Transverse colon (tissue), 4 donors: ENCODE results near the gene SMIM43.

ENCODE experiments used
- CTCF ChIP-seq, 5 experiments: fragments of 200-600 bp in 3 of 5; fragments of 450-650 bp in 2 of 5; sonication (generic) in 3 of 5; IDR thresholded peaks; 1 replicate in 2 of 5; 2 replicates in 3 of 5; pipeline ENCODE4 v1.5.1; 2016 to 2017; ENCODE audit warnings: antibody characterized with exemption in 5 of 5, inconsistent platforms in 3 of 5, mild to moderate bottlenecking in 2 of 5, moderate library complexity in 1 of 5
- EP300 ChIP-seq: sonication (generic); formaldehyde crosslinking; IDR thresholded peaks from one replicate; pipeline ENCODE4 v1.6.1; 2017; ENCODE audit warnings: antibody characterized with exemption, low read depth
- POLR2A ChIP-seq: fragments of 450-650 bp; IDR thresholded peaks from one replicate; pipeline ENCODE4 v1.6.1; 2016; ENCODE audit warnings: antibody characterized with exemption, mild to moderate bottlenecking, moderate library complexity
- POLR2AphosphoS5 ChIP-seq, 3 donors: sonication (generic); formaldehyde crosslinking; IDR thresholded peaks; one replicate each; pipeline ENCODE4 v1.6.1; 2016; ENCODE audit warnings: antibody characterized with exemption in 3 of 3

- TF ChIP-seq POLR2AphosphoS5 (IDR thresholded peaks at IDR 0.05) (no peak), CTCF (IDR thresholded peaks at IDR 0.05) (no peak), POLR2A (no peak), EP300 (no peak)
Measured at GRCh38 chr4:121785479-121785878, 20.5 kb upstream of the SMIM43 start.
